ENCODE results near the gene MCC.

- TF ChIP-seq POLR2A (IDR thresholded peaks at IDR 0.05) (no peak), CTCF (IDR thresholded peaks at IDR 0.05) (no peak)
These were observed 381.4 kb downstream of the MCC start for GRCh38 chr5:113106821-113107220.
